Stimulated activated naive CD8-positive, alpha-beta T cell treated with anti-CD3 and anti-CD28 coated beads, Interleukin-15, amount 100 ng/mL, for 72 hours (primary cell): ENCODE data around the gene USP34.
"Not testable (repeated sequence)": the region's sequence is repeated elsewhere in the genome, so short reads cannot be mapped to it uniquely, and the experiment has no call there.

Experiments used
- ATAC-seq: fragments of 150-1000 bp; cut with Tn5 transposase; 2 replicates; pipeline ENCODE4 v1.10.0; 2021; ENCODE audit warnings: mild to moderate bottlenecking, moderate library complexity
- DNase-seq, 2 donors: peaks; one replicate each; pipeline ENCODE4 v3.0.0; 2021 to 2022
- H3K27ac Mint-ChIP-seq, 2 donors: one replicate each; pipeline ENCODE4 v1.8.0; 2022; ENCODE audit warnings: mild to moderate bottlenecking in 2 of 2, mixed read lengths in 2 of 2, moderate library complexity in 2 of 2
- H3K27me3 Mint-ChIP-seq: one replicate; pipeline ENCODE4 v1.8.0; 2022; ENCODE audit warnings: mixed read lengths
- H3K4me1 Mint-ChIP-seq: one replicate; pipeline ENCODE4 v1.8.0; 2022; ENCODE audit warnings: mild to moderate bottlenecking, mixed read lengths
- H3K4me3 Mint-ChIP-seq, 2 donors: one replicate each; pipeline ENCODE4 v1.8.0; 2022; ENCODE audit warnings: mild to moderate bottlenecking in 2 of 2, mixed read lengths in 2 of 2, moderate library complexity in 1 of 2
- H3K9me3 Mint-ChIP-seq, 2 donors: one replicate each; pipeline ENCODE4 v1.8.0; 2022; ENCODE audit warnings: mixed read lengths in 2 of 2

The USP34 gene

DNA sequence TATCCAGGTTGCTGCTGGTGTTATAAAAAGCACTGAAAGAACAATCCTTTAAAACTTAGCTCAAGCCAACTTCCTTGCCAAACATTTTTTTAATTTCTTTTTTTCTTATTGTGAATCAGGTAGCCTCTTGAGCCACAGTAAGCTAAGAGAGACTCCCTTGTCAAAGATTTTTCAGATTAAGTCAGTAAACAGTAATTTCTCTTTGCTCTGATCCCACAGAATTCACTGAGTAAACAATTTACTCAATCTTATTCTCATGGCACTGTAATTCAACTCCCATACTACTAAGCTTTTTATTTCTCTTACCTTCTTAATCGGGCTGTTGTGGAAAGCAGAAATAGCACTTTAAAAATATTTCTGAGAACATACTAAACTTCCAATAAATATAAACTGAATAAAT, 226.2 kb downstream of the USP34 start:
- no peak for ATAC-seq
- H3K4me1 Mint-ChIP-seq, result no peaks in the 10 kb centered on the region
- no peak overlapping the region for H3K27ac Mint-ChIP-seq
- DNase-seq, result no peak
- H3K27me3 Mint-ChIP-seq, result no peaks in the 10 kb centered on the region
- no peaks in the 10 kb centered on the region for H3K9me3 Mint-ChIP-seq
- no peak overlapping the region for H3K4me3 Mint-ChIP-seq

DNA sequence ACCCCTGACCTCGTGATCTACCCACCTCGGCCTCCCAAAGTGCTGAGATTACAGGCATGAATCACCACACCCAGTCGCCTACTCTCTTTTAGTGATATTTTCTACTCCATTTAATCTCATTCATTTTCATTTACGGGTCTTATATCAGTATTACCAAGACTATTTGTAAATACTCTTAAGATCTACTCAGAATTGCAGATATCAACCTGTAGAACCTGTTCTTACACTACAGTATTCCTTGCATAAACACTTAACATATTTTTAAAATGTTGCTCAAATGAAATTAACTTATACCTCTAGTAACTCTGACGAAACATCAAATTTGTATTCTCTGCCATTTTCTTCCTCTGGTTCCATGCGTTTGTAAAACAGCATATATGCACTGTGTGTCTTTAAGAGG, 229.6 kb downstream of the USP34 start:
- peak overlapping the region in 1 of 2 donors; percentile 78 for H3K27ac Mint-ChIP-seq
- DNase-seq (no peak), ATAC-seq (no peak)
- no peaks in the 10 kb centered on the region for H3K9me3 Mint-ChIP-seq
- no peak overlapping the region for H3K4me3 Mint-ChIP-seq
- H3K27me3 Mint-ChIP-seq, result no peaks in the 10 kb centered on the region
- peaks cover 14% of the 10 kb centered on the region for H3K4me1 Mint-ChIP-seq

DNA sequence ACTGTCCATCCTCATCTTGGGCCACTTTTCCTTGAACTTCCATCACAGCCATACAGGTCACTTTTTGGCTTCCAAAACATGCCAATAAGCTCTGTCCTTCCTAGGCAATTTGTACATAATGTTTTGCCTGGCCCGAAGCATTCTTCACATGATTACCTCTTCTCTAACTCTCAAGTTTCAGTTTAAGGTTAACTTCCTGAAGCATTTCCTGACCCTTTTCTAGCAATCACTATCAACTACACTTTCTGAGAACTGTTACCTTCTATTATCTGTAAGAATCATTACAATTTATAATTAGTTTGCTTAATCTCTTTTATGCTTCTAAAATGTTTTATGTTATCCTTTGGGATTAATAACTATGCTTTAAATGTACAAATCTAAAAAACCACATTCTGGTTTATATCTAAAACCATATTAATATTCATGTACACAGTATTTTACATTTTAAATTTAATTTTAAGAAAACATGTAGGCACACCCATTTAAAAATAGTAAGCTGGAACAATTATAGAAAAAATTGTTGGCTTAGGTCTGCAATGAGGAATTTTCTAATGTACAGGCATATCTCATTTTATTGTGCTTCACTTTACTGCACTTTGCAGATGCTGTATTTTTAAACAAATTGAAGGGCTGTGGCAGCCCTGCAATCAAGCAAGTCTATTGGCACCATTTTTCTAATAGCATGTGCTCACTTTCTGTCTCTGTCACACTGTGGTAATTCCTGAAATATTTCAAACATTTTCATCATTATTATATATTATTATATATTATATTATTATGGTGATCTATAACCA, 232.5 kb downstream of the USP34 start:
- Mint-ChIP-seq H3K27me3 (no peaks in the 10 kb centered on the region), H3K4me3 (peak overlapping the region in 1 of 2 donors; percentile 23), H3K9me3 (no peaks in the 10 kb centered on the region), H3K4me1 (peaks cover 14% of the 10 kb centered on the region), H3K27ac (peak overlapping the region; percentile 1 to 43)
- ATAC-seq, result no peak
- no peak for DNase-seq

DNA sequence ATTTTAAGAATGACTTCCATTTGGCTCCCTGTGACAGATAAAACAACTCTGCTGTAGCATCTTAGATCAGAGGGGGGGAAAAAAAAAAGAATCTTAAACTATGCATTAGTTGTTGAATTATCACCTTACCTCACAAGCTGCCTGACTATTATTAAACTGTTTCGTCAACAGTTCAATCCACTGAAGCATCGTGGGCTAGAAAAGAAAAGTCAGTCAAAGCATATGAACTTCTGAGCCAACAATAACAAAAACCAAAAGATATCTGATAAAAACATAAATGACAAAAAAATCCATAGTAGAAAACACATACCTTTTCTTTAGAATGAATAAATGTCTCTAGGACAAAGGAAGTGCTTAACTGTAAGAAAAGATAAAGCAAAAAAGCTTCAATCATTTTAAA, 235.2 kb downstream of the USP34 start:
- Mint-ChIP-seq H3K27ac (no peak overlapping the region), H3K27me3 (no peaks in the 10 kb centered on the region), H3K4me3 (no peak overlapping the region), H3K4me1 (peaks cover 14% of the 10 kb centered on the region), H3K9me3 (no peaks in the 10 kb centered on the region)
- DNase-seq (no peak), ATAC-seq (no peak)

DNA sequence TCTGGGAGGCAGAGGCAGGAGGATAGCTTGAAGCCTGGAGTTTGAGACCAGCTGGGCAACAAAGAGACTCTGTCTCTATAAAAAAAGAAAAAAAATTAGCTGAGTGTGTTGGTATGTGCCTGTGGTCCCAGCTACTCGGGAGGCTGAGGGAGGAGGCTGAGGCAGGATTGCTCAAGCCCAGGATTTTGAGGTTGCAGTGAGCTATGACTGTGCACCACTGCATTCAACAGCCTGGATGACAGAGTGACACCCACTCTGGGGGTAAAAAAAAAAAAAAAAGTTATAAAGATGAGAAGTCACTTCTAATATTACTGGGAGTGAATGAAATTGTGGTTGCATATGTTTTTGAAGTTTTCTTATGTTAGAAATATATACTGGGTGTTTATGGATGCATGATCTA, 237.3 kb downstream of the USP34 start:
- ATAC-seq (peak; percentile 63), DNase-seq (no peak)
- Mint-ChIP-seq H3K27me3 (no peaks in the 10 kb centered on the region), H3K9me3 (no peaks in the 10 kb centered on the region), H3K4me1 (peaks cover 6% of the 10 kb centered on the region), H3K4me3 (no peak overlapping the region), H3K27ac (no peak overlapping the region)

DNA sequence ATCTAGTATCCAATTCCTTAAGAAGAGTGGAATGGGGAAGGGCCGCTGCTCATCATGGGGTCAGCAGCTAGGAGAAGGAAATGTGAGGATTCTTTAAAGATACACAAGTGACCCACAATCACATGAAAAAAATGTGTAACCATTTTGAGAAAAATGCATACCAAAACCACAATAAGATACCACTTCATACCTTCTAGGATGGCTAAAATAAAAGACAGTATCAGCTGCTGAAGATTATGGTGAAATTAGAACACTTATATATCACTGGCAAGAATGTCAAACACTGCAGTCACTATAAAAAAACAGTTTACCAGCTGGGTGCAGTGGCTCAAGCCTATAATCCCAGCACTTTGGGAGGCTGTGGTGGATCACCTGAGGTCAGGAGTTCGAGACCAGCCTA, 241.0 kb downstream of the USP34 start:
- no peak for DNase-seq
- no peaks in the 10 kb centered on the region for H3K9me3 Mint-ChIP-seq
- no peaks in the 10 kb centered on the region for H3K4me1 Mint-ChIP-seq
- H3K27ac Mint-ChIP-seq, result no peak overlapping the region
- ATAC-seq, result no peak
- H3K27me3 Mint-ChIP-seq, result no peaks in the 10 kb centered on the region
- no peak overlapping the region for H3K4me3 Mint-ChIP-seq

DNA sequence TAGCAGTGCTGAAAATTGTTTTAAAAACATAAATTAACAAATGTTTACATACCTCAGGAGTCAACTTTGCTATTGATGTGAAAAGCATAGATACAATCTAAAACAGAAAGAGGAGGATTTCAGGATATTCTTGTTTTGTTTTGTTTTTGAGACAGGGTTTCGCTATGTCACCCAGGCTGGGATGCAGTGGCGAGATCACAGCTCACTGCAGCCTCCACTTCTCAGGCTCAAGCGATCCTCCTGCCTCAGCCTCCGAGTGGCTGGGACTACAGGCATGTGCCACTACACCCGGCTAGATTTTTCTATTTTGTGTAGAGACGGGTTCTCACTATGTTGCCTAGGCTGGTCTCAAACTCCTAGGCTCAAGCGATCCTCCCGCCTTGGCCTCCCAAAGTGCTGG, 248.3 kb downstream of the USP34 start:
- ATAC-seq (no peak), DNase-seq (no peak)
- Mint-ChIP-seq H3K27me3 (no peaks in the 10 kb centered on the region), H3K4me1 (no peaks in the 10 kb centered on the region), H3K4me3 (no peak overlapping the region), H3K9me3 (no peaks in the 10 kb centered on the region), H3K27ac (no peak overlapping the region)

DNA sequence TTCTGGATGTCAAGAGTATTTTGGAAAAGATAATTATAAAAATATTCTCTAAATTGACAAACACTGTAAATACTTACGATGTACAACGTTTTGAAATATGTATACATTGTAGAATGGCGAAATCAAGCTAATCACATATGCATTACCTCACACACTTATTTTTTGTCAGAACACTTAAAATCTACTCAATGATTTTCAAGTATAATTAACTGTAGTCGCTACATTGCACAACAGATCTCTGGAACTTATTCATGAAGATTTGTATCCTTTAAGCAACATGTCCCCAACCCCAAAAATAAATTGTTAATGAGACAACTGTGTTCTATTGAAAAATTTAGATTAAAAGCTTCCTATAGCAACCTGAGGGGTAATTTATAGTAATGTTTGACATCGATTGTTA, 249.1 kb downstream of the USP34 start:
- Mint-ChIP-seq H3K4me1 (no peaks in the 10 kb centered on the region), H3K27ac (no peak overlapping the region), H3K4me3 (no peak overlapping the region), H3K9me3 (no peaks in the 10 kb centered on the region), H3K27me3 (no peaks in the 10 kb centered on the region)
- no peak for DNase-seq
- no peak for ATAC-seq

DNA sequence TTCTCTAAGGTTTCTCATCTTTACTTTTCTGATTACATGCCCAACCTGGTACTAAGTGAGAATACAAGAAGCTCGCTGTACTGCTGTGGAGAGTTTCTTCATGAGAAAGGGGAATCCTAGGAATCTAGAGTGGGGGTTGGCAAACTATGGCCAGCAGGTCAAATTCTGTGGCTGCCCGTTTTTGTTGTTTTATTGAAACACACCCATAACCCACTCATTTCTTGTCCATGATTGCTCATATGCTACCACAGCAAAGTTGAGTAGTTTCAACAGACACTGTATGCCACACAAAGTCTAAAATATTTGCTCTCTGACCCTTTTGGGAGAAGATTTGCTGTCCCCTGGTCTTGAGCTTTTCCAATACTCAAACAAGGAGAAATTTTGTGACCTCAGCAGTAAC, 250.1 kb downstream of the USP34 start:
- no peak for DNase-seq
- H3K4me3 Mint-ChIP-seq, result no peak overlapping the region
- H3K4me1 Mint-ChIP-seq, result no peaks in the 10 kb centered on the region
- no peak overlapping the region for H3K27ac Mint-ChIP-seq
- no peak for ATAC-seq
- no peaks in the 10 kb centered on the region for H3K27me3 Mint-ChIP-seq
- H3K9me3 Mint-ChIP-seq, result no peaks in the 10 kb centered on the region

DNA sequence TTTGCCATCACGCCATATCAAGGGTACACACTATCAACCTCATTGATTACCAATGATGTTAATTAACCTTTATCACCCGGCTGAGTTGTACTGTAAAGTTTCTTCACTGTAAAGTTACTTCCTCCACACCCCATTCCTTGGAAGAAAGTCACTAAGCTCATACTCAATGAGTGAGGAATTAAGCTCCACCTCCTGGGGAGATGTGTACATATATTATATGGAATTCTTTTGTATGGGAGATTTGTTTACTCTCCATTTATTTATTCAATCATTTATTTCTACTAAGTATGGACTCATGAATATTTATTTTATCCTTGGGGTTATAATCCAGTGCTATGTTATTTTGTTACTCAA, 252.1 kb downstream of the USP34 start:
- DNase-seq (no peak), ATAC-seq (no peak)
- Mint-ChIP-seq H3K27me3 (no peaks in the 10 kb centered on the region), H3K4me1 (no peaks in the 10 kb centered on the region), H3K27ac (no peak overlapping the region), H3K4me3 (no peak overlapping the region), H3K9me3 (no peaks in the 10 kb centered on the region)

DNA sequence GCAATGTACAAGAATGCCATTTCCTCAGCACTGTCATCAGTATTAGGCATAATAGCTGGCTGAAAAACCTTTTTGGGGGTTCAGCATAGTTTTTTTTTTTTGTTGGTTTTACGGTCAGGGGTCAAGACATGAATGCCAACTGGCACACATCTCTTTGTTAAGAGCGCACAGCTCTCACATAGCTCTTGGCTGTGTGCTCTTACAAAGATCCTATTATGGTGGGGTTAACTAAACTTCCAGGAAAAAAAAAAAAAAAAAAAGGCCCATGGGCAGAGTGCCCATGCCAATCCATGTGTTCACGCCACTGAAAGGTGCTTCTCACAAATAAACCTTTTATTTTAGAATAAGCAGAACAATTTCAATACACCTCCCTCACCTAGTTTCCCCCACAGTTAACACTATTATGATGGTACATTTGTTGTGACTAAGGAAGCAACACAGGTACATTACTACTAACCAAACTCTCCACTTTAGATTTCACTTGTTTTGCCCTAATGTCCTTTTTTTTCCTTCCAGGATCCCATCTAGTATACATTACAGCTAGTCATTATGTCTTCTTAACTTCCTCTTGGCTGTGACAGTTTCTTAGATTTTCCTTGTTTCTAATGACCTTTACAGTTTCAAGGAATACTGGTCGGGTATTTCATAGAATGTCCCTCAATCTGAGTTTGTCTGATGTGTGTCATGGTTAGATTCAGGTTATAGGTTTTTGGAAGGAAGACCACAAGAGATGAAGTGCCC, 252.6 kb downstream of the USP34 start:
- Mint-ChIP-seq H3K4me1 (no peaks in the 10 kb centered on the region), H3K27me3 (no peaks in the 10 kb centered on the region), H3K27ac (no peak overlapping the region), H3K9me3 (no peaks in the 10 kb centered on the region), H3K4me3 (no peak overlapping the region)
- DNase-seq, result no peak
- ATAC-seq, result no peak

DNA sequence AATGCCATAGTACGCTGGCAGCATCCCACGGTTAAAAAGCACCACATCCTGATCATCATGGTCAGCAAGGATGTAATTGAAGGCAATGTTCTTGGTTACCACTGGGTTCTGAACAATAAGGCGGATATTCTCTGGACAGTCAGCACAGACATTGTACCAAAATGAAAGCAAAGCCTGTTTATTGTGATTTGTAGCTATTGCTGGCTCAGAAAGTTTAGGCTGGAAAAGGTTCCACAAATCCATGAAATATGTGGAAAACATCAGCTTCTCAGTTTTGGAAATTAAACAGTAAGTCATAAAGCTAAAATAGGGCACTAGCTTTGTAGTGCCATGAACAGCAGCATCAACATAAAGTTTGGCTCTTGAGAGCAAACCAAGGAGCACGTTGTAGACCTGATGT, 256.7 kb downstream of the USP34 start:
- ATAC-seq (no peak), DNase-seq (no peak)
- no peaks in the 10 kb centered on the region for H3K27me3 Mint-ChIP-seq
- H3K9me3 Mint-ChIP-seq, result no peaks in the 10 kb centered on the region
- no peak overlapping the region for H3K4me3 Mint-ChIP-seq
- H3K27ac Mint-ChIP-seq, result no peak overlapping the region
- no peaks in the 10 kb centered on the region for H3K4me1 Mint-ChIP-seq

DNA sequence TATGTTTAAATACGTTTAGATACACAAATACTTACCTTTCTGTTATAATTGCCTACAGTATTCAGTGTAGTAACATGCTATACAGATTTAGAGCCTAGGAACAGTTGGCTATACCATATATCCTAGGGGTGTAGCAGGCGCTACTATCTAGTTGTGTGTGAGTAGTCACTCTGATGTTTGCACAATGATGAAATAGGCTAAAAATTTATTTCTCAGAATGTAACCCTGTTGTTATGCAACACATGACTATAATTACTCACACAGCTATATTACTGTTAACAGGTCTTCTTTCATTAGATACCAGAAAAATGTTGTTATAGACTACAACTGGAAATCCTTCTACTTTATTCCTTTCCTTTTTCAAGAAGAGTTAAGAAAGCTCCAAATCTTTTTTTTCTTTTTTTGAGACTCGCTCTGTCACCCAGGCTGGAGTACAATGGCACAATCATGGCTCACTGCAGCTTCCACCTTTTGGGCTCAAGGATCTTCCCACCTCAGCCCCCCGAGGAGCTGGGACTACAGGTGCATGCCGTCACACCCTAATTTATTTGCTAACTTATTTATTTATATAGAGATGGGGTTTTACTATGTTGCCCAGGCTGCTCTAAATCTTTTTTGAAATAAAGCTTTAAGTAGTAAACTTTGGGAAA, 260.4 kb downstream of the USP34 start:
- no peak overlapping the region for H3K4me3 Mint-ChIP-seq
- no peaks in the 10 kb centered on the region for H3K4me1 Mint-ChIP-seq
- DNase-seq (no peak), ATAC-seq (no peak)
- no peaks in the 10 kb centered on the region for H3K27me3 Mint-ChIP-seq
- no peaks in the 10 kb centered on the region for H3K9me3 Mint-ChIP-seq
- peak overlapping the region in 1 of 2 donors; percentile 67 for H3K27ac Mint-ChIP-seq

DNA sequence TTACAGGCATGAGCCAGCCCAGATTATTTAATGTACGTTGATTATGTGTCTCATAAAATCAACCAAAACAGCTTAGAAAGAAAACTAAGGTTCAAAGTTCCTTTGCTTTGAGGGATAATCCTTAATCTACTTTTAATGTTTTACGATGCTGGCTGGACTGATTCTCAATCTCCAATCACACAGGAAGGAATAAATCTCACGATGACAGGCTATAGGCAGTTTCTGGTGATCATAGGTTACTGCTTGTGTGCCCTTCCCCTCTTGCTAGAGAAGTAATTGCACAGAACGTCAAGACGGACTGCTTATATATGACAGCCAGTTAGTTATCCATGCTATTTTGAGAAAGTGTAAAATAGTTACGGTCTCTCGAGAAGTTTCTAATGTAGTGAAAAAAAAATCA, 265.8 kb downstream of the USP34 start:
- no peaks in the 10 kb centered on the region for H3K9me3 Mint-ChIP-seq
- H3K27me3 Mint-ChIP-seq, result no peaks in the 10 kb centered on the region
- no peak for DNase-seq
- no peak overlapping the region for H3K4me3 Mint-ChIP-seq
- H3K4me1 Mint-ChIP-seq, result no peaks in the 10 kb centered on the region
- no peak for ATAC-seq
- no peak overlapping the region for H3K27ac Mint-ChIP-seq

DNA sequence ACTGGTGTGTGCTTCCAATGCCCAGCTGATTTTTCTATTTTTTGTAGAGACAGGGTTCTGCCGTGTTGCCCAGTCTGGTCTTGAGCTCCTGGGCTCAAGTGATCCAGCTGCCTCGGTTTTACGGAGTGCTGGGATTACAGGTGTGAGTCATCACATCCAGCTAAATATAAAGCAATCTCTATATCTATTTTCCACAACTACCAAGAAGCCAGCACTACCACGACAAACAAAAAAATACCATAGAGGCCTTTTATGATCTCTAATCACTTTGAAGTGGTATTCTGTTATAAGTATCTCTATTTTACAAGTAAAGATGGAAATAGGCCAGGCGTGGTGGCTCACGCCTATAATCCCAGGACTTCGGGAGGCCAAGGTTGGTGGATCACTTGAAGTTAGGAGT, 274.2 kb downstream of the USP34 start:
- Mint-ChIP-seq H3K4me1 (no peaks in the 10 kb centered on the region), H3K9me3 (no peaks in the 10 kb centered on the region), H3K27me3 (no peaks in the 10 kb centered on the region), H3K27ac (no peak overlapping the region), H3K4me3 (no peak overlapping the region)
- ATAC-seq (no peak), DNase-seq (no peak)

DNA sequence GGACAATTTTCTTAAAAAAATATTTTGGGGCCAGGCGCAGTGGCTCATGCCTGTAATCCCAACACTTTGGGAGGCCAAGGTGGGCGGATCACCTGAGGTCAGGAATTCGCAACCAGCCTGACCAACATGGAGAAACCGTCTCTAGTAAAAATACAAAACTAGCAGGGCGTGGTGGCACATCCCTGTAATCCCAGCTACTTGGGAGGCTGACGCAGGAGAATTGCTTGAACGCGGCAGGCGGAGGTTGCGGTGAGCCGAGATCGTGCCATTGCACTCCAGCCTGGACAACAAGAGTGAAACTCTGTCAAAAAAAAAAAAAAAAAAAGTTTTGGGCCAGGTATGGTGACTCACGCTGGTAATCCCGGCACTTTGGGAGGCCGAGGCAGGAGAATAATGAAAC, 276.2 kb downstream of the USP34 start:
- not testable (repeated sequence) for H3K27me3 Mint-ChIP-seq, ATAC-seq, H3K27ac Mint-ChIP-seq, DNase-seq, H3K9me3 Mint-ChIP-seq, H3K4me3 Mint-ChIP-seq
- peaks cover 11% of the 10 kb centered on the region for H3K4me1 Mint-ChIP-seq
